Stomach smooth muscle (tissue), 2 donors: Measurements from ENCODE around the gene PTPRN2.

Experiments used
- H3K27ac ChIP-seq: one replicate; pipeline ENCODE4 v1.7.0; 2013; ENCODE audit warnings: mild to moderate bottlenecking, low read length, inconsistent platforms
- H3K27me3 ChIP-seq, 2 donors: one replicate each; pipeline ENCODE4 v1.7.0; 2013; ENCODE audit warnings: low read length in 2 of 2; ENCODE audit not compliant: insufficient read depth in 2 of 2, control insufficient read depth in 1 of 2
- H3K36me3 ChIP-seq, 2 donors: one replicate each; pipeline ENCODE4 v1.7.0; 2013; ENCODE audit warnings: low read length in 2 of 2; ENCODE audit not compliant: control insufficient read depth in 2 of 2, insufficient read depth in 2 of 2
- H3K4me1 ChIP-seq: one replicate; pipeline ENCODE4 v1.7.0; 2013; ENCODE audit warnings: low read length; ENCODE audit not compliant: control insufficient read depth, insufficient read depth
- H3K4me3 ChIP-seq, 2 donors: one replicate each; pipeline ENCODE4 v1.7.0; 2013; ENCODE audit warnings: low read length in 2 of 2
- H3K9ac ChIP-seq, 2 donors: one replicate each; pipeline ENCODE4 v1.7.0; 2013; ENCODE audit warnings: low read length in 2 of 2, mild to moderate bottlenecking in 1 of 2
- H3K9me3 ChIP-seq, 2 donors: one replicate each; pipeline ENCODE4 v1.7.0; 2013; ENCODE audit warnings: low read length in 2 of 2; ENCODE audit not compliant: control insufficient read depth in 2 of 2
- donor health status: healthy.
- donor health status: Pancreatic carcinoma.

PTPRN2 gene

GRCh38 chr7:158327012-158327411 lies 260.6 kb downstream of the PTPRN2 start:
- Histone ChIP-seq H3K36me3 (no peaks in the 10 kb centered on the region), H3K9me3 (peaks cover 0 to 6% of the 10 kb centered on the region in 2 donors), H3K4me3 (no peak overlapping the region), H3K4me1 (no peaks in the 10 kb centered on the region), H3K27ac (no peak overlapping the region), H3K9ac (no peak overlapping the region), H3K27me3 (peaks cover 0 to 5% of the 10 kb centered on the region in 2 donors)

GRCh38 chr7:158325530-158326381 lies 261.9 kb downstream of the PTPRN2 start:
- H3K27me3 ChIP-seq = peaks cover 2 to 12% of the 10 kb centered on the region in 2 donors
- H3K9ac ChIP-seq = no peak overlapping the region
- H3K4me1 ChIP-seq = no peaks in the 10 kb centered on the region
- no peaks in the 10 kb centered on the region for H3K36me3 ChIP-seq
- H3K9me3 ChIP-seq = peaks cover 3 to 6% of the 10 kb centered on the region in 2 donors
- H3K27ac ChIP-seq = no peak overlapping the region
- no peak overlapping the region for H3K4me3 ChIP-seq

GRCh38 chr7:158324397-158325360 lies 262.9 kb downstream of the PTPRN2 start:
- H3K27me3 ChIP-seq = peaks cover 2 to 12% of the 10 kb centered on the region in 2 donors
- H3K4me3 ChIP-seq = no peak overlapping the region
- no peak overlapping the region for H3K9ac ChIP-seq
- H3K27ac ChIP-seq = no peak overlapping the region
- H3K36me3 ChIP-seq = no peaks in the 10 kb centered on the region
- no peaks in the 10 kb centered on the region for H3K4me1 ChIP-seq
- peaks cover 3 to 6% of the 10 kb centered on the region in 2 donors for H3K9me3 ChIP-seq

- Histone ChIP-seq H3K27me3 (peaks cover 2 to 12% of the 10 kb centered on the region in 2 donors), H3K36me3 (no peaks in the 10 kb centered on the region), H3K27ac (no peak overlapping the region), H3K9me3 (peaks cover 3 to 6% of the 10 kb centered on the region in 2 donors), H3K4me1 (no peaks in the 10 kb centered on the region), H3K4me3 (no peak overlapping the region), H3K9ac (no peak overlapping the region)
Observed at GRCh38 chr7:158323741-158324396, 263.8 kb downstream of the PTPRN2 start.

- H3K9ac ChIP-seq = no peak overlapping the region
- no peak overlapping the region for H3K27ac ChIP-seq
- H3K4me1 ChIP-seq = peaks cover 3% of the 10 kb centered on the region
- H3K4me3 ChIP-seq = no peak overlapping the region
- peaks cover 2 to 15% of the 10 kb centered on the region in 2 donors for H3K27me3 ChIP-seq
- no peaks in the 10 kb centered on the region for H3K36me3 ChIP-seq
- peaks cover 3 to 6% of the 10 kb centered on the region in 2 donors for H3K9me3 ChIP-seq
Observed at GRCh38 chr7:158322616-158323530, 264.8 kb downstream of the PTPRN2 start.

GRCh38 chr7:158321936-158322615 lies 265.5 kb downstream of the PTPRN2 start:
- Histone ChIP-seq H3K9me3 (peaks cover 3 to 6% of the 10 kb centered on the region in 2 donors), H3K4me1 (peaks cover 3% of the 10 kb centered on the region), H3K27ac (no peak overlapping the region), H3K4me3 (no peak overlapping the region), H3K27me3 (peaks cover 4 to 19% of the 10 kb centered on the region in 2 donors), H3K9ac (no peak overlapping the region), H3K36me3 (no peaks in the 10 kb centered on the region)

- Histone ChIP-seq H3K27ac (no peak overlapping the region), H3K4me3 (no peak overlapping the region), H3K9ac (no peak overlapping the region), H3K36me3 (no peaks in the 10 kb centered on the region), H3K4me1 (peaks cover 3% of the 10 kb centered on the region), H3K27me3 (peaks cover 6 to 19% of the 10 kb centered on the region in 2 donors), H3K9me3 (peaks cover 0 to 3% of the 10 kb centered on the region in 2 donors)
Observed at GRCh38 chr7:158321056-158321700, 266.4 kb downstream of the PTPRN2 start.

- H3K27me3 ChIP-seq = peaks cover 6 to 19% of the 10 kb centered on the region in 2 donors
- no peak overlapping the region for H3K9ac ChIP-seq
- H3K27ac ChIP-seq = no peak overlapping the region
- H3K9me3 ChIP-seq = peaks cover 0 to 3% of the 10 kb centered on the region in 2 donors
- no peaks in the 10 kb centered on the region for H3K36me3 ChIP-seq
- no peak overlapping the region for H3K4me3 ChIP-seq
- peaks cover 3% of the 10 kb centered on the region for H3K4me1 ChIP-seq
Observed at GRCh38 chr7:158320328-158320727, 267.3 kb downstream of the PTPRN2 start.

- H3K27ac ChIP-seq = no peak overlapping the region
- peaks cover 6 to 16% of the 10 kb centered on the region in 2 donors for H3K27me3 ChIP-seq
- no peaks in the 10 kb centered on the region for H3K36me3 ChIP-seq
- peaks cover 3% of the 10 kb centered on the region for H3K4me1 ChIP-seq
- no peak overlapping the region for H3K9ac ChIP-seq
- H3K4me3 ChIP-seq = no peak overlapping the region
- peaks cover 0 to 3% of the 10 kb centered on the region in 2 donors for H3K9me3 ChIP-seq
Observed at GRCh38 chr7:158318511-158318913, 269.1 kb downstream of the PTPRN2 start.
